GM21390 (cell line): ENCODE results near the gene RALGAPB.
"Not testable (repeated sequence)": the region's sequence is repeated elsewhere in the genome, so short reads cannot be mapped to it uniquely, and the experiment has no call there.

Experiments
- ATAC-seq: cut with Tn5 transposase; IDR thresholded peaks from one replicate; pipeline ENCODE4 v1.9.1; 2021; ENCODE audit not compliant: unreplicated experiment

The RALGAPB gene

DNA sequence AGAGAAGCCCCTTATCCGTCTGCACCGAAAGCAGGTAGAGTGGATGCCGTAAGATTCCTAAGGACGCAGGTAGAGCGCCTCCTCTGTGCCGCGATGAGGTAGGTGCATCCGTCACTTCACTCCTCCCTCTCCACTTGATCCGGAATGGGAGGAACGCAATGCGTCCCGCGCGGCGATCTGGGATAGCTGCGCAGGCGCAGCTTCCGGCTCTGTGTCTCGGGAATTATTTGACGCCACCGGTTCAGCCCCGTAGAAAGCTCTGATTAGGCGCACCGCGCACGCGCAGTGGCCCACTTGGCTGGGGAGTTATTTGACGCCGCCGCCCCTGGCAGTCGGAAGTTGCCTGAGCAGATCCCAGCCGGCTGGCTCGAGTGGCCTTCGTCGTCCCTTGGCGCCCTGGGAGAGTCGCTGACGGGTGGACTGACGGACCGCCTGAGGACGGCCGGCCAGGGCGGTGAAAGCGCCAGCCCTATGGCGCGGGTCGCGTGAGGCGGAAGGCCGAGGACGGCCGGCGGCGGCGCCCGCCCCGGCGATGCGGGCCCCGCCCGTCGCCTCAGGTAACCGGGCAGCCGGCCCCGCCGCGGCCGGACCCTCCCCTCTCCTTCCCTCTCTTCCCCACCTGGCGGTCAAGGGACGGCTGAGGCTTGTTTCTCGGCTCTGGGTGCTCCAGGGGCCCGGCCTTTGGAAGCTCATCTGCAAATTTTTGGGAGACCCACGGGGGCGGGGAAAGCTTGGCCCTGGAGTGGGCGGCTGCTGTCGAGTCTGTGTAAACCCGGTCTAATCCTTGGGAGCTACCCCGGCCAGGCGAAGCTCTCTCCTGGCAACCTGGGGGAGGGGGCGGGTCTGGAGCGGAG, at the start of gene RALGAPB:
TSS of gene RALGAPB (plus strand) at position 331 of the 854 bp plus-strand sequence. CDS start 15,590 bp downstream, outside the sequence.
- ATAC-seq = peak; percentile 85

DNA sequence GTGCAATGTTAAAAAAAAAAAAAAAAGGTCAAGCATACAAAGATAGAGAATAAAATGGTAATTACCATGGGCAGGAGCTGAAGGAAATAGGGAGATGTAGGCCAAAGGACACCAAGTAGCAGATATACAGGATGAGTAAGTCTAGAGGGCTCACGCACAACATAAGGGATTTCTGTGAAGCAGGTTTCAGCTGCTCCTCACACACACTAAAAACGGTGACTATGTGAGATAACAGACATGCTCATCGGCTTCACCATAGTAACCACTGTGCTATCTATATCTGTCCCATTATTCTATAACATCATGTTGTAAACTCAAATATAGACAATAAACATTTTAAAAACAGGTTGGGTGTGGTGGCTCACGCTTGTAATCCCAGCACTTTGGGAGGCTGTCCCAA, 49.1 kb upstream of the RALGAPB start:
- ATAC-seq = no peak

GRCh38 chr20:38424401-38424800, 48.2 kb upstream of the RALGAPB start:
- no peak for ATAC-seq

- ATAC-seq = no peak
Observed at GRCh38 chr20:38426006-38426897, 46.4 kb upstream of the RALGAPB start.

DNA sequence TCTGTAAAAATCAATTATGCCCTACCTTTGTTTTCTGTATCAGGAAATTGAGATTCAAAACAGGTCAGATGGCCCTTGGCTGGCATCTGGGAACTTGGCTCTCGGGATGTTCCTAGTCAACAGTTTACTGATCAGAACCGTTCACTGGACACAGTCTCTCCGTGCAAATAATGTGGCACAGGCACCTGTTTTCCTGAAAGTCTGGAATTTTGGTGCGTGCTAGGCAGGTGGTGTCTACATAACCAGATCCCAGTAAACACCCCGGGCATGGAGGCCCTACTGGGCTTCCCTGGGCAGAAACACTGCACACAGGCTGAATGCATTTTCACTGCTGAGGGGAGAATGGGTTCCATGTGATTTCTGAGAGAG, 45.0 kb upstream of the RALGAPB start:
- no peak for ATAC-seq

DNA sequence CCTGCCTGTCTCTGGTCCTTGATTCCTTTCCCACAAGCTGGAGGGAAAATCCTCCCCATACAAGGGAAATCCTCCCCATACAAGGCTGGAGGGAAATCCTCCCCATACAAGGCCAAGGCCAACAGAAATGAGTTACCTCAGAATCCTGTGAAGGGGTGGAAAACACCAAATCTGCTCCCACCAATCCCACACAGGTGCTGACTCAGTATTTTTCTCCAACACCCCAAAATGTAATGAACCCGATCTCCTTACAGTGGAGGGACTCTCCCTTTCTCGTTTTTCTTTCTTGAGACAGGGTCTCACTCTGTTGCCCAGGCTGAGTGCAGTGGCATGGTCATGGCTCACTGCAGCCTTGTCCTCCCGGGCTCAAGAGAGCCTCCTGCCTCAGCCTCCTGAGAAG, 43.8 kb upstream of the RALGAPB start:
- ATAC-seq = no peak

DNA sequence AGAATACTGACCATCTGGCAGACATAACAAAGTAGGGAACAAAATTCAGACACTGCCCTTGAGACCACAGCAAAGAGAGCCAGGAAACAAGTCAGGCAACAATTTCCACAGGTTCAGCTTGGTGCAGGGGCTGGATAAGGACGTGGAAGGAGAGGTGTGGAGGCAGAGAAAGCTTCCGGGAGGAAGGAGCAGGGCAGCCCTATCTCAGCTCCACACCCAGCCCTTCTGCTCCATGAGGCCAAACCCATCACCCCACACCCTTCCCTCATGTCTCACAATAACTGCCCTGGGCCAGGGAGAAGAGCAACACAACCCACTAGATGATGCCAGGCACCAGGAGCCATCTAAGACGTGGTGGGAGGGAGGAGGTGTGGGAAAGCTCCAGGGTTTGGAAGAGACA, 43.3 kb upstream of the RALGAPB start:
- no peak for ATAC-seq

- ATAC-seq = no peak
Observed at GRCh38 chr20:38430679-38431325, 41.8 kb upstream of the RALGAPB start.

GRCh38 chr20:38432292-38432691, 40.4 kb upstream of the RALGAPB start:
- ATAC-seq = no peak

DNA sequence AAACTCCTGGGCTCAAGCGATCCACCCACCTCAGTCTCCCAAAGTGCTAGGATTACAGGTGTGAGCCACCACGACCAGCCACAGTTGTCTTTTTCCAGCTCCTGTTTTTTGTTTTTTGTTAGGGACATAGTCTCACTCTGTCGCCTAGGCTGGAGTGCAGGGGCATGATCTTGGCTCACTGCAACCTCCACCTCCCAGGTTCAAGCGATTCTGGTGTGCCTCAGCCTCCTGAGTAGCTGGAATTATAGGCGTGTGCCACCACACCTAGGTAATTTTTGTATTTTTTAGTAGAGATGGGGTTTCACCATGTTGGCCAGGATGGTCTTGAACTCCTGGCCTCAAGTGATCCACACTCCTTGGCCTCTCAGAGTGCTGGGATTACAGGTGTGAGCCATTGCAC, 39.8 kb upstream of the RALGAPB start:
- ATAC-seq = not testable (repeated sequence)

DNA sequence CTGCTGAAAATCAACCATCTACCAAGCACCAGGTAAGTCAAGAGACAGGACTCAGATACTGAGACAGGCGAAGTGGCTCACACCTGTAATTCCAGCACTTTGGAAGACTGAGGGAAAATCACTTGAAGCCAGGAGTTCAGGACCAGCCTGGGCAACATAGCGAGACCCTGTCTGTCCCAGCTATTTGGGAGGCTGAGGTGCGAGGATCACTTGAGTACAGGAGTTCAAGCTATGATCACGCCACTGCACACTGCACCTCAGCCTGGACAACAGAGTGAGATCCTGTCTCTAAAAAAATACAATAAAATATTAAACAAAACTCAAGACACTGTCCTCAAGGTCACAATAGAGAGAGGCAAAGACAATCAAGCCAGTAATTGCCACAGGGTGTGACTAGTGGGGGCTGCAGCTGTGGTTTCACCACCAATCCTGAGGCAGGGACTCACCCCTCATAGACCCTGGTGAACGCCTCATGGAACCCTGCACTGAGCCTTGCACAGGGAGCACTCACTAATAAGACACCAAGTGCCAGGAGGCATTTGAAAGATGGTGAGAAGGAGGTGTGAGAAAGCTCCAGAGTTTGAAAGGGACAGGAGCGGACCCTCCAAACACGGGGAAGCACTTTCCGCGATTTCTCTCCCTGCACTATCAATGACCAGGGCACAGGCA, 39.2 kb upstream of the RALGAPB start:
- ATAC-seq = no peak

DNA sequence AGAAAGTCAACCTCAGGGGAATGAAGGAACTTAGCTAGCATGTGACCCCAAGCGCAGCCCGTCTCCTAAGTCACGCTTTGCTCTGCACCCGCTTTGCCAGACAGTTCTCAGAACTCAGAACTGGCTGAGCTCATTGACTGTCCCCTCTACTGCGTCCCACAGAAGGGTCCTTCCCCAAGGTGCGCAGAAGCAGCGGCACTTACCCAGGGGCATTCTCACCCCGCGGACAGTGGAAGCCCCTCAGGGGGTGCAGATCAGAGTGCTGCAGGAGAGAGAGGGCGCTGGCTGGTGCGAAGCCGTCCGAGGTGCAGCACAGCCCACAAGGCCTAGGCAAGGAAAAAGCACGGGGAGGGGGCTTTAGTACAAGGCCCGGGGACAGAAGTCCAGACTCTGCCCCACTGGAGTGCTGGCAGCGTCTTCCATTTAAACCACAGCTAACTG, 38.3 kb upstream of the RALGAPB start:
- no peak for ATAC-seq

DNA sequence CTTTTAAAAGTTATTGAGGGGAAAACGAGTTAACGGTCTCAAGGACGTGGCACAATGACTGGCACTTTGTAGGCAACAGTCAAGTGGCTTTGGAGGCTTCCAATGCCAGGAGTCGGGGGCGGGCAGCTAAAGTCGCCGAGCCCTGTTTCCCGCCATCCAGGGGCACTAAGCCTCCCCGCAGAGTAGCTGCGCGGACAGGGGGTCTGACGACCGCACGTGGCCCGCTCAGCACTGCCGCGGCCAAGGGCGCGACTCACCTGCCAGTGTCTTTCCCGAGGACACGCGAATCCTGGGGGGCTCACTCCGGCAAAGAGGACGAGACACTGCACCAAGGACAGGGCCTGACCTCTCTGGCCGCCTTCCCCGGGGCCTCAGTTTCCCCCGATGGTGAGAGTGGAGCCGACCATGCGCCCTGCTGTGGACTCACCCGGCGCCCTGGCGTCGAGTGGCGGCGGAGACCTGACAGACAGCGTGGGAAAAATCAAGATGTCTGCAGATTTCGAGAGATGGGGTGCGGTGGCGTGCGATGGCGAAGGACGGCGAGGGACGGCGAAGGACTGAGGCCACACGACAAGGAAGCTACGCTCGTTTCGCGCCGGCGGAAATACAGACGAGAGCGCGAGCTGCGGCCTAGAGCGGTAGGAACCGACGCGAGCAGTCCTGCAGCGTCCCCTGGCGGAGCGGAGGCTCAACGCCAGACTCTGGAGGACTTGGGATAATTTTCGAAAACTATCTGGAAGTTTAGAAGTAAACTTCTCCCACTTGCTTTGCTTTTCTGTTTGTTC, 37.7 kb upstream of the RALGAPB start, which contains the start of gene SNHG17:
TSS of gene SNHG17 (minus strand) at position 559 of the 785 bp plus-strand sequence.
- no peak for ATAC-seq

DNA sequence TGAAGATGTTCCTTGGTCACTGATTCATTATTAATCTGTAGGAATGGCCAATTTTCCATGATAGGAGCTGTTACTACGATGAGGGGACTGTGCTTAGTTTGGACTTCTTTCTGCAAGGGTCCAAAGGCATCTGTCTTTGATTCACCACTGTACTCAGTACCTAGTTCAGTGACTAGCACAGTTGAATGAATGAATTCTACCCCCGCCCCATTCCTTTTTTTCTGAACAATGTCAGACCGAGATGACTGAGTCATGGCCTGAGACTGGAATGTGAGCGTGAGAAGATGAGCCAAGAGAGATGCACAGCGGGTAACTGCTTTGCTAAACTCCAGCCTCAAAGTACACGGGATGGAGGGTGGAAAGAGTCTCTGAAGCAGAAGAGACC, 37.1 kb upstream of the RALGAPB start:
- no peak for ATAC-seq

- ATAC-seq = no peak
Observed at GRCh38 chr20:38437796-38438195, 34.8 kb upstream of the RALGAPB start.

DNA sequence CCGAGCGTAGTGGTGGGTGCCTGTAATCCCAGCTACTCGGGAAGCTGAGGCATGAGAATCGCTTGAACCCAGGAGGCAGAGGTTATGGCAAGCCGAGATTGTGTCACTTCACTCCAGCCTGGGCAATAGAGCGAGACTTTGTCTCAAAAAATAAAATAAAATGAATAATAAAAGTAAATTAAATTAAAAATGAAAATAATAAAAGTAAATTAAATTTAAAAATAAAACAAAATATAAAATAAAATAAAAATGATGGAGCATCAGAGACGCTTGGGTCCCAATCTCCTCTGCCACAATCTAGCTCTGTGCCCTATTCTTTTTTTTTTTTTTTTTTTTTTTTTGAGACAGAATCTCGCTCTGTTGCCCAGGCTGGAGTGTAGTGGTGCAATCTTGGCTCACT, 31.5 kb upstream of the RALGAPB start:
- not testable (repeated sequence) for ATAC-seq

- ATAC-seq = no peak
Observed at GRCh38 chr20:38441916-38442315, 30.7 kb upstream of the RALGAPB start.

DNA sequence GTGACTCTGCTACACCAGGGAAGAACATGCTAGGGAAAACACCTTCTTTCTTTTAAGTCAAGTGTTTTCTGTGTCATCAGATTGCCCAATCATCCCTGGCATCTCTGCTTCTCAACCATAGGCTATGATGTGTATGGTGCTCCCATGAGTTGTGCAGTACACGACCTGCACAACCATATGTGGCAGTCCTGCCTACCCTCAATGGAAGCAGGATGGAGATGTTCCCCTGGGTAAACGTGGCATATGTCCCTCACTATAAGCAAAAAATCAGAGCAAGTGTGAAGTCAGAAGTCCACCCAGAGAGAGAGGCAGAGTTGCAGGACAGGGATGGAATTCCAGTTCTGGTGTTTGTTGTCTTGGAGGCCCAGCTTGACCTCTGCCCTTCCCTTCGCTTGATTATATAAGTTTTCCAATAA, 27.3 kb upstream of the RALGAPB start:
- ATAC-seq = no peak

DNA sequence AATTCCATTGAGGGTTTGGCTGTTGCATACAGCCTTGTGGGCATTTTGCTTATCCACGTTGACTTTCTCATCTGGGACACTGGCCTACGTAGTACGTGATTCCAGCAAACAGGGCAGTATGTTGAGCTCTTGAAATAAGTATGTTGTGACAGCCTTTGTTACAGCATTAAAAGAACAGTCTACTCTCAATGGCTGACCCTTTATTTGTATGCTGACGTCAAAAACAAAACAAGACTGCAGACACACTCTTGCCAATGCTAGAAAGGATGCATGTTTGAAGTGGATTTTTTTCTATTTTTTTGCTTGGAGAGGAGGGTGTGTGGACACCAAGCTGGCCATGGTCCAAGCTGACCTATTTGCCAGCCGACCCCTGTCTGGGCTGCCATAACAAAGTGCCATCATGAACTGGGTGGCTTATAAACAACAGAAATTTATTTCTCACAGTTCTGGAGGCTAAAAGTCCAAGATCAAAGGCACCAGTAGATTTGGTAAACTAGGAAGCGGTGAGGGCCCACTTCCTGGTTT, 26.7 kb upstream of the RALGAPB start:
- ATAC-seq = no peak
